Central memory CD4-positive, alpha-beta T cell (primary cell): ENCODE measurements around the gene CX3CL1.
"Not testable (repeated sequence)": the region's sequence is repeated elsewhere in the genome, so short reads cannot be mapped to it uniquely, and the experiment has no call there.

Experiments
- DNase-seq: peaks from one replicate; pipeline ENCODE4 v3.0.0; 2022

Gene CX3CL1

DNA sequence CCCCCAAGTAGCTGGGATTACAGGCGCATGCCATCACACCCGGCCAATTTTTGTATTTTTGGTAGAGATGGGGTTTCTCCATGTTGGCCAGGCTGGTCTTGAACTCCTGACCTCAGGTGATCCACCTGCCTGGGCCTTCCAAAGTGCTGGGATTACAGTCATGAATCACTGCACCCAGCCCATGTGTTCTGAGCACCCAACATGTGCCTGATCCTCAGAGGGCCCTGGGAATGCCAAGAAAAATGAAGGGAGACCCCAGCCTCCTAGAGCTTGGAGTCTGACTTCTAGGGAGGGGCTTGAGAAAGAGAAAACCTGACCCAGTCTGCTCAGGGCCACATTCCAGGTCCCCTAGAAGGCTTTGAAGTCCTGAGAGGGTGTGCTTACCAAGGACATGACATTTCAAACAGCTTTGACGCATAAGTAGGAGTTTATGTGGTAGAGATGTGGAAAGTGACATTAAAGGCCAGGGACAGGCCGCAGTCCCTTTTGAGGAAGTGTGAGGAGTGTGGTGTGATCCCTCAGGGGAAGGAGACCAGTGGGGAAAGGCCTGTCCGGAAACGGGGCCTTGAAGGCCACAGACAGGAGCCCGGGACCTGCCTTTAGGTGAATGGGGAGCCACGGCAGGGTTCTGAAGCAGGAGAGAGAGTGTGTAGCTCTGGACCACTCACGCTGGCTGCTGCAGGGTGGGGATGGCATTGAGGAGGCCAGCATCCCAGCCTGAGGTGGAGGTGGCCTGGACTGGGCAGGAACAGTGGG lies 14.8 kb upstream of the CX3CL1 start:
- no peak for DNase-seq

GRCh38 chr16:57358086-57358420 lies 14.2 kb upstream of the CX3CL1 start:
- DNase-seq: no peak

DNA sequence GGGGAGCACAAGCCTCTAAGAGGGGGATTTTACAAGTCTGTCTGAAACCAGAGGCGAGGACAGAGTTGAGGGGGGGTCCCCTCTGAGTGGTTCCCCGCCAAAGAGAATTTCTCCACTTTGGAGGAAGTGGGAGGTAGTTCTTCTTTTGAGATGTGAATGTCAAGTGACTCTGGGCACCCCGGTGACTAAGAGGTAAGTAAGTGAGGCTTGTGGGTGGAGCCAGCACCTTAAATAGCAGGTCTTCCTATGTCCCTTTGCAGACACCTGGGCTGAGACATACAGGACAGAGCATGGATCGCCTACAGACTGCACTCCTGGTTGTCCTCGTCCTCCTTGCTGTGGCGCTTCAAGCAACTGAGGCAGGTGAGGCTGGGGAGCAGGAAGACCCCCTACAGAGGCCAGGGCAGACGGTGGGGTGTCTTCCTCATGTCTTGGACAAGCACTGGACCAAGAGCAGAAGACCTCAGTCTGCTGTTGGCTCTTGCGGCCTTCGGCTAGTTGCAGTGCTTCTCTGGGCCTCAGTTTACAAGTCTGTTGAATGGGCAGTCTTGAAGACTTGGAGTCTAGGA lies 13.7 kb upstream of the CX3CL1 start, which contains the start of gene CCL22:
Gene CCL22 (plus strand): TSS at position 257 of the 569 bp plus-strand sequence. CDS start 34 bp downstream, at position 291.
- no peak for DNase-seq

- no peak for DNase-seq
Measured at GRCh38 chr16:57360321-57360935, 11.9 kb upstream of the CX3CL1 start.

DNA sequence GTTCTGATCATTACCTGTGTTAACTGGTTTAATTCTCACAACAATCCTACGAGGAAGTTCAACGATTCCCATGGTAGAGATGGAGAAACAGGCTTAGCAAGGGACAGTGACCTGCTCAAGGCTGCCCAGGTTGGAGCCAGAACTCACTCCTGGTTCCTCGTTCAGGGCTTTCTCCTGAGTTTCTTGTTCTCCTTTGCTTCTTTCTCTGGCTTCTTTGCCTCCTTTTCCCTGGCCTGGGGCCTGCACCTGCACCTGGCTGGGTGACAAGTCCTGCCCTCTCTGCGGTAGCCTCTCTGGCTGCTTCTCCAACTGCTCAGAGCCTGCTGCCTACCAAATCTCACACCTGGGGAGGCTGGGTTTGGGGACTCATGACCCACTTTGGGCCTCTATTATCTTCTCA lies 10.9 kb upstream of the CX3CL1 start:
- DNase-seq: no peak

DNA sequence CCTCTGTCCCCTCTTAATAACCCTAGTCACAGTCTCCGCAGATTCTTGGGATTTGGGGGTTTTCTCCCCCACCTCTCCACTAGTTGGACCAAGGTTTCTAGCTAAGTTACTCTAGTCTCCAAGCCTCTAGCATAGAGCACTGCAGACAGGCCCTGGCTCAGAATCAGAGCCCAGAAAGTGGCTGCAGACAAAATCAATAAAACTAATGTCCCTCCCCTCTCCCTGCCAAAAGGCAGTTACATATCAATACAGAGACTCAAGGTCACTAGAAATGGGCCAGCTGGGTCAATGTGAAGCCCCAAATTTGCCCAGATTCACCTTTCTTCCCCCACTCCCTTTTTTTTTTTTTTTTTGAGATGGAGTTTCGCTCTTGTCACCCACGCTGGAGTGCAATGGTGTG lies 8.1 kb upstream of the CX3CL1 start:
- DNase-seq: no peak

GRCh38 chr16:57366544-57367040 lies 5.7 kb upstream of the CX3CL1 start:
- no peak for DNase-seq

GRCh38 chr16:57367116-57367752 lies 5.1 kb upstream of the CX3CL1 start:
- no peak for DNase-seq

GRCh38 chr16:57371494-57372371 lies 557 bp upstream of the CX3CL1 start:
- no peak for DNase-seq

DNA sequence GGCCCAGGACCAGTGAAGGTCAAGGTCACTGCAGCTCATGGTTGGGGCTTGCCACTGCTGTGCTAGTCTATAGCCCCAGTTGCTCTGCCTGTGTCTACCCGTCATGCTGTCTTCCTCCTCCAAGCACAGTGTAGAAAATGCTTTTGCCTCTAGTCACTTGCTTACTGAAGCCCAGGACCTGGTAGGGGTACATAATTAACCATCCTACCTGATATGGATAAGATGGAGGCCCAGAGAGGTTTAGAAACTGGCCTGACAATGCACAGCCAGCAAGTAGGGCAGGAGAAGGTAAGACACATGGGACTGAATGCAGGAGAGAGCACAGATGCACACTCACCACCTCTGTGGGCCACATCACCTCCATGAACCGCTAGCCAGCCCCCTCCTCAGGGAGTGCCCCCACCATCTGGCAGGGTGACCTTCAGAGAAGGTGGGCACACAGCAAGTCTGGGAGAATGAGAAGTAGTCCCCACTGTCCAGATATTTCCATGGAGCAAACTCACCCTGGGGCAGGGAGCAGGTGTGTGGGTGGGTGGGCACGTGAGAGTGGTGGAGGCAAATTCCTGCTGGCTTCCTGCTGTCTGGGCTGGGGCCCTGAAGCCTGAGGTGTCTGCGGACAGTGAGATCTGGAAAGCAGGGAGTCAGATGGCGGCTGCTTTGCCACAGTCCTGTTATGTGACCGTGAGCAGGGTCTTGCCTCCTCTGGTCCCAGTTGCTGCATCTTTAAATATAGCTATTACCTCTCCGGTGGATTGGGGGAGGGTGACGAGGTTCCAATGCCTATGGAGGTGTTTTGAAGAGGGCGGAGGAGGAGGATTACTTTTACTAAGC lies 1.0 kb downstream of the CX3CL1 start:
- DNase-seq: no peak

DNA sequence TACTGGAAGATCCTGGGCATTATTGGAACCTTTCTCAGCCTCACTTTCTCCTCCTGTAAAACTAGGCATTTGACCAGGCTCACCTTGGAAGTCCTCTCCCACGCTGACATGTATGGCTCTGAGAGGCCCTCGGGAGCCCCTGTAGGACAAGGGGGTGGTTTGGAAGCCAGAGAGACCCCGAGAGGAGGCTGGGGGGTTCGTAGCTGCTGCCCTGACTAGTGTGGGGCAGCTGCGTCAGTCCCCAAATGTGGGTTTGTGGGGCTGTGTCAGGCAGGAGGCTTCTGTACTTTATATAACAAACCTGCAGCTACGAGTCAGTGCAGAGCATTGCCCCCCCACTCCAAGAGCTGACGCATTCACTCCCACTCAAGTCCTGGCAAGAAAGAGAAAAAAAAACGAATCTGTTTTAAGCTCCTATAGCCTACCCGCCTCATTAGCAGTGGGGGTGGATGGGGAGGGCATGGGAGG lies 1.8 kb downstream of the CX3CL1 start:
- DNase-seq: no peak

DNA sequence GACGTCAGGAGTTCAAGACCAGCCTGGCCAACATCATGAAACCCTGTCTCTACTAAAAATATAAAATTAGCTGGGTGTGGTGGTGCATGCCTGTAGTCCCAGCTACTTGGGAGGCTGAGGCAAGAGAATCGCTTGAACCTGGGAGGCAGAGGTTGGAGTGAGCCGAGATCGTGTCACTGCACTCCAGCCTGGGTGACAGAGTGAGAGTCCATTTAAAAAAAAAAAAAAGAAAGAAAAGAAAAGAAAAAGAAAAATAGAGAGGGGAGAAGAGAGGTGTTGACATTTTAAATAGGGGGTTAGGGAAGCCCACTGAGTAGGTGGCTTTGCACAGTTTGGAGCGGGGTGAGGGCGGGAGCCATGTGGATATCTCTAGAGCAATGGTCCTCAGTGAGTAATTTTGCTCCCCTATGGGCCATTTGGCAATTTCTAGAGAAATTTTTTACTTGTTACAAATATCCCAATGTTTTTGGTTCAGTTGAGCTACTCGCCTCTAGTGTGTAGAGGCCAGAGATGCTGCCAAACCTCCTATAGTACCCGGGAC lies 2.7 kb downstream of the CX3CL1 start:
- DNase-seq: not testable (repeated sequence)

DNA sequence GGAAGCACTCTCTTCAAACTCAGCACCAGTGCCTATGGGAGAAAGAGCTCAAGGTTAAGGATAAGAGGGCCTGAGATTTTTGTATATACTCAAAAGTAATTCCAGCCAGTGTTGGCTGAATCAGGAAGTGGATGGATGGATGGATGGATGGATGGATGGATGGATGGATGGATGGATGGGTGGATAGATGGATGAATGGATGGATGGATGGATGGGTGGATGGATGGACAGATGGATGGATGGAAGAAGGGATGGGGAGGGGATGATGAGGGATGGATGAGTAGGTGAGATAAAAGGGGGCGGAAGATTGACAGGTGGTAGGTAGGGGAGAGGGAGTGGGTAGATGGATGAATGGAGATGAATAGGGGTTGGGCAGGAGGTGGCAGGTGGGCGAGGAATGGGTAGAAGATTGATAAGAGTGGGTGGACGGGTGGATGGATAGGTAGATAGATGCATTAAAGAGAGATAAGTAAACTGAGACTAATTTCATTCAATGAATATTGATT lies 4.1 kb downstream of the CX3CL1 start:
- DNase-seq: no peak

GRCh38 chr16:57377080-57377841 lies 5.0 kb downstream of the CX3CL1 start:
- no peak for DNase-seq

GRCh38 chr16:57379579-57379978 lies 7.3 kb downstream of the CX3CL1 start:
- DNase-seq: no peak

DNA sequence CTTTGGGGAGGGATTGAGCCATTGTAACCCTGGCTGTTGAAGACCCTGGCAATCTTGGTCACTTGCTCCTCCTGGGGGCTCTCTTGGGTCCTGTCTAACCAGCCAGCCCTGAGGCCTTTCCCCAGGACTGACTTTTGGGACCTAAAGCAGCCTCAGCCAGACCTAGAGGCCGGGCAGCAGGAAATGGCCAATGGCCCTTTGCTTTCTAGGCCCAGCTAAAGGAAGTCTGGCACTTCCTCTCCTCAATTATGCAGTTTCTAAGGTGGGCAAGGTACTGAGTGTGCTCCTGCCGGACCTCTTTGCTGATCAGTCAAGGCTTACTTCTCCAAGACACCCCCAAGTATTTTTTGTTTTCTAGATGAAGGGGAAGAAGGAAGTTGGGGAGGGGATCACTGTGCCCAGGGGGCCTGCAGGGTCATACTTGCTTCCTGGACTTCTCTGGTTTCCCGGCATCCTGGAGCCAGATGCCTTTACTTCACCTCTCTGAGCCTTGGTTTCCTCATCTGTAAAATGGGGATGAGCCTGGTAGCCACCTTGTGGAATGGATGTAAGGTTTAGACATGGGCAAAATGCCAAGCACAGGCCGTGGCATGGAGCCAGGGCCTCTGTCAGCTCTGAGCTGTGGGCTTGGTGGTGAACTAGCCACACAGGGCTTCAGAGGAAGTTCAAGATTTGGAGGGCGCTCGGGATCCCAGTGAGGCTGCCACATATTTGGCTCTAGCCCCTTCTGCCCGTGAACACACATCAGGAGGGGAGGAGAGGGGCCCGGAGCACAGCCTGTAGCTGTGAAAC lies 8.6 kb downstream of the CX3CL1 start:
- no peak for DNase-seq

DNA sequence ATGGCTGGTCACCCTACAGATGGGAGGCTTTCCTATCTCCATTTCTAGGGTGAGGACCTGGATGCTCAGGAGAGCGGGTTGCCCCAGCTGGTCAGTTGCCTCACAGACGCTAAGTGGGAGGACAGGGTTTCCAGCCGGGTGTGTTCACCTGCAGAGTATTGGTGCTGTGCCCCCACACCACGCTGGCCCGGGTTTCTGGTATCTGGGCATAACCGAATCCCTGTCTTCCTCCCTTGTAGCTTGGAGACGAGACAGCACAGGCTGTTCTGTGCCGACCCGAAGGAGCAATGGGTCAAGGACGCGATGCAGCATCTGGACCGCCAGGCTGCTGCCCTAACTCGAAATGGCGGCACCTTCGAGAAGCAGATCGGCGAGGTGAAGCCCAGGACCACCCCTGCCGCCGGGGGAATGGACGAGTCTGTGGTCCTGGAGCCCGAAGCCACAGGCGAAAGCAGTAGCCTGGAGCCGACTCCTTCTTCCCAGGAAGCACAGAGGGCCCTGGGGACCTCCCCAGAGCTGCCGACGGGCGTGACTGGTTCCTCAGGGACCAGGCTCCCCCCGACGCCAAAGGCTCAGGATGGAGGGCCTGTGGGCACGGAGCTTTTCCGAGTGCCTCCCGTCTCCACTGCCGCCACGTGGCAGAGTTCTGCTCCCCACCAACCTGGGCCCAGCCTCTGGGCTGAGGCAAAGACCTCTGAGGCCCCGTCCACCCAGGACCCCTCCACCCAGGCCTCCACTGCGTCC lies 9.7 kb downstream of the CX3CL1 start:
- DNase-seq: no peak

DNA sequence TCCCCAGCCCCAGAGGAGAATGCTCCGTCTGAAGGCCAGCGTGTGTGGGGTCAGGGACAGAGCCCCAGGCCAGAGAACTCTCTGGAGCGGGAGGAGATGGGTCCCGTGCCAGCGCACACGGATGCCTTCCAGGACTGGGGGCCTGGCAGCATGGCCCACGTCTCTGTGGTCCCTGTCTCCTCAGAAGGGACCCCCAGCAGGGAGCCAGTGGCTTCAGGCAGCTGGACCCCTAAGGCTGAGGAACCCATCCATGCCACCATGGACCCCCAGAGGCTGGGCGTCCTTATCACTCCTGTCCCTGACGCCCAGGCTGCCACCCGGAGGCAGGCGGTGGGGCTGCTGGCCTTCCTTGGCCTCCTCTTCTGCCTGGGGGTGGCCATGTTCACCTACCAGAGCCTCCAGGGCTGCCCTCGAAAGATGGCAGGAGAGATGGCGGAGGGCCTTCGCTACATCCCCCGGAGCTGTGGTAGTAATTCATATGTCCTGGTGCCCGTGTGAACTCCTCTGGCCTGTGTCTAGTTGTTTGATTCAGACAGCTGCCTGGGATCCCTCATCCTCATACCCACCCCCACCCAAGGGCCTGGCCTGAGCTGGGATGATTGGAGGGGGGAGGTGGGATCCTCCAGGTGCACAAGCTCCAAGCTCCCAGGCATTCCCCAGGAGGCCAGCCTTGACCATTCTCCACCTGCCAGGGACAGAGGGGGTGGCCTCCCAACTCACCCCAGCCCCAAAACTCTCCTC lies 10.4 kb downstream of the CX3CL1 start:
- no peak for DNase-seq
